CD4-positive, alpha-beta T cell treated with Interleukin-17A for 4 hours (primary cell): Measurements from ENCODE around the gene FAM221B.

Experiments
- DNase-seq: peaks from one replicate; pipeline ENCODE4 v3.0.0-alpha.2; 2020; ENCODE audit warnings: mixed read lengths

The FAM221B gene

DNA sequence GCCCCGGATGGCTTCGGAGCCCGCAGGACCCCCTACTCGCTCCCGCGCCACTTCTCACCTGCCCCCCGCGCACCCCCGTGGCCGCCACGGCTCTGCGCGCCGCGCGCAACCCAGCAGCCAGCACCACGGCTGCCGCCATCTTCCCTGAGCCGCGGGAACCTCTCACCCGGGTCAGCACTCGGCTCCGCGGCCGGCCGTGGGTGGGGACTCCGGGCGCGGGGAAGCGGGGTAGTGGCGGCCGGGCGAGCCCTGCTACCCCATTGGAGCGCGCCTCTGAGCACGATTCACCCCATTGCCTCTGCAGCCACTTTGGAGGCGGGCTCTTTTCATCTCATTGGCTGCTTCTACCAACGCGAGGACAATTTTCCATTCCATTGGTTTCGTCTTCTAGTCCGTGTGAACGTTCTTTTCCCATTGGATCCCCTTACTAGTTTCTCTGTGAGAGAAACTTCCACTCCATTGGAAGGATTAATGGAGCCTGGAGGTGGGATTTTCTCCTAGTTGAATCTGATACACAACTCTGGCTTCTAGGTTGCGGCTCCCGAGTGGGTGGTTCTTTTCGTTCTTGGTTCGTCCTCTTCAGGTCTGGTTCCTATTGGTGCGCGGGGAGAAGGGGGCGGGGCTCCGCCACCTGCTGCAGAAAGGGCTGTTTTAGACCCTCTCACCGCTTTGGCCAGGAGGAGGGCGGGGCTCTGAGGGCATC lies 13.5 kb downstream of the FAM221B start, which contains the start of gene HINT2:
Gene HINT2 (minus strand): TSS at position 202 of the 703 bp plus-strand sequence. CDS start 63 bp downstream, at position 139.
- DNase-seq: peak; percentile 98

DNA sequence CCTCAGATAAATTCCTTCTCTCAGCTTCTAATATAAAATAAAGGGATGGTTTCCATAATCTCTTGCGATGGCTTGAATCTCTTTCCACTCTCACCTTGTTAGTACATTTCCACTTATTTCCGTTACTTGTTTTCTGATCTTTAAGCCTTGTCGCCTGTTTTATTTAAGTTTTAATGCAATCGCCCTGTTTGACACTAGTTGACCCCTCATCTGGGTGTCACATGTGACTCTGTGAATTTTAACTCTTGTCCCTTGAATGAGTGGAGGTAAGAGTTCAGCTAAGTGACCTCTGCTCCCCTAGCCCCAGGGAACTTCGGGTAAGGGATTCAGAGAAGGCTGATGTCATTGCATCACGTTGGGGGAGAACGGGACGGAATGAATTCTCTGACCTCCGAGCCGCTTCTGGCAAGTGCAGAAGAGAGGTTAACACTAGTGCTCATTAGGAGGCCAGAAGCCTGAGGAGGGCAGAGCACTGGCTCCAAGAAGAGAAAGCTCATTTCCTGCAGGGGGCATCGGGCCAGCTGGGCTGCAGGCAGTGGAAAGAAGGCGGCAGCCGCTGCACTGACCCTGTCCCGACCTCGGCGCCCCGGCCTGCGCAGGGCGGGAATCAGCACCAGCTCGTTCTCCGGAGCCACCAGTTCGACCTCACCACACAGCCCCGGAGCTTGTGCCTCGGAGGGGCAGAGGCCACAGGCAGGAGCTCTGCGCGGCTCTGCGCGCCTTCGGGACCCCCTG lies 14.3 kb downstream of the FAM221B start:
- DNase-seq: peak; percentile 45

DNA sequence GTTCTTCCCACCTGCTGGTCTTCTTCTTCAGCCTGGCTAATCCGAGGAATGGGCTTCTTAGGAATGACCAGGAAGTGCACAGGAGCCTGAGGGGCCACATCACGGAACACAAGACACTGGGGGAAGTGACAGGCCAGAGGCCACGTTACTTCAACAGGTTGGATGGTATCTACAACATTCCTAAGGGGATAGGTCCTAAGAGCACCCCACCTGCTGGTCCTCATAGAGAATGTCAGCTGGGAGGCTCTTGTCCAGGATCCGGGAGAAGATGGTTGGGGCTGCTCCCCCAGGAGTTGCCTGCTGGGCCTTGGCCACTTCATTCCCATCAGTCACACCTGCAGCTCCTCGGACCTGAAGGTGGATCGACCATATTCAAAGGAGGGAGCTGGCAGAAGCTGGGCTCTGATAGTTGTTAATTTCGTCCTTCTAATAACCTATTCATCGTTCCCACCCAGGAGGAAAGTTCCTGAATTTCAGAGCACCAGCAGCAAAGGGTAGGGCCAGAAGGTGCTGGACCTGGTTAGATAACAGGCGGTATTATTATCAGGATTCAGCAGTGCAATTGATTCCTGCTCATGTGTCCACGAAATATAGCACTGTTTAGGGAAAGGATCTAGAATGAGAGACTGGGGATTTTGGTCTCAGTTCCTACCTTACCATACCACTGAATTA lies 15.0 kb downstream of the FAM221B start:
- DNase-seq: no peak

GRCh38 chr9:35812025-35812602 lies 16.4 kb downstream of the FAM221B start, which contains the start of gene SPAG8:
Gene SPAG8 (minus strand): TSS chr9:35812262. CDS start chr9:35812147, 115 bp downstream.
- peak; percentile 93 for DNase-seq

- no peak for DNase-seq
These were observed 17.0 kb downstream of the FAM221B start for GRCh38 chr9:35811381-35812024.

- no peak for DNase-seq
These were observed 18.4 kb downstream of the FAM221B start for GRCh38 chr9:35810122-35810521.

- no peak for DNase-seq
These were observed 20.1 kb downstream of the FAM221B start for GRCh38 chr9:35808433-35808832.

GRCh38 chr9:35806101-35806500 lies 22.4 kb downstream of the FAM221B start:
- no peak for DNase-seq

DNA sequence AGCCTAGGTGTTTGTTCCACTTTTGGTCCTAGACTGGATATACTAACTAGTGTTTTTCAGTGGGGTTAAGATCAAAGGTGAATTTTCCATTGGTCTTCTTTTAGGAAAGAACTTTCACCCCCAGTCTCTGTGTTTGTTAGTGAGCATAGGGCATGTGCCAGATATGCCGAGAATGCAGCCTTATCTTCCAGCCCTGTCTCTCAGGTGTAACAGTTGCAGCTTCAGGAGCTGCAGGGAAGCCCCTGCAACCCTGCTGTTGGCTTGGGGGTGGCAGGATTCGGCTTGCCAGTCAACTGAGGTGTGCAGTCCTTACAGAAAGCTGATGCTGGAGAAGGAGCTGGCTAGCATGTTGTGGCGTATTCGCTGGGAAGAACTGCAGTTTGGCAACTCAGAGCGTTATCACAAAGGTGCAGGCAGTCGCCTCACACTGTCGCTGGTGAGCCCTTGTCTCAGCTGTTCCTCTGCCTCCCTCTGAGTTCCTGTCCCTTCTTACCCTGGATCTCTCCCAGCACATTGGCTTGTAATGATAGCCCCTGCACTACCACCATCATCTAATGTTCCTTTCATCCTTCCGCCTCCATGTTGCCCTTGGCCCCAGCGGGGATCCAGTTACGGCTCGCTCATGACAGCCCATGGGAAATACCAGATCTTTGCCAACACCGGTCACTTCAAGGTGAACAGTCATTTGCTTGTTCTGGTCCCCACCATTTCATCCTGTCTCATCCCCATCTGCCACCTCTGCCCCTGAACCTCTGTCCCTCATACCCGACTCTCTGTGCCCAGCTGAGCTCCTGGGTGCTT lies 27.0 kb downstream of the FAM221B start:
- no peak for DNase-seq

GRCh38 chr9:35800530-35800929 lies 28.0 kb downstream of the FAM221B start:
- DNase-seq: no peak

- DNase-seq: peak; percentile 16
These were observed 29.7 kb downstream of the FAM221B start for GRCh38 chr9:35798658-35799374.

DNA sequence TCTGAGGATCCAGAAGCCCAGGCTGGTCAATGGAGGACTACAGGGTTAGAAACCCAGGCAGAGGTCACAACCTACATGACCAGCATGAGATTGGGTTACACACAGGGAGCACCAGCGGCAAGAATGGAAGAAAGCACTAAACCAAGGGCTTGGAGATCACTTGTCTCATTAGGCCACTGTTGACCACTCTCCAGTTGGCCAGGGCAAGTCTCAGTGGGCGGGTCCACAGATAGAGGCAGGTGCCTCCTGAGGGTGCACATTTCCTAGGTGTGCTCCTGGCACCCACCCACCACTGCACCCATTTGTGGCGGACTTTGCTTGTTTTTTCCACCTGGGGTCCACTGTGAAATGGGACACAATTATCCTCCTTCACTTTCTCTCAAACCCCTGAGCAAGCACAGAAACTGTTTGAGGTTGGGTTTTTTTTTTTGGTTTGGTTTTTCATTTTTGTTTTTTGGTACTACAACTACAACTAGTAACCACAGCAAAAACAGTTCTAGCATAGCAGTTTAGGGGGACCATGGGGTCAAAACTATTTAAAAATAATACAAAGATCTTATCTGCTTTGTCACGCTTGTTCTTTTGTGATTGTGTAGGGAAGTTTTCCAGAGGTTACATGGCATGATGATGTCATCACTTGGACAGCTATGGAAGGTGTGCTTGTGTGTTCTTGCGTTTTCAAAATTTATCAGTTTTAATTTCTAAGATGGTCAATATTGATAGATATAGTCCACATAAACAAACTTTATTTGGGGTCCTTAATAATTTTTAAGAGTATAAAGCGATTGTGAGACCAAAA lies 31.0 kb downstream of the FAM221B start:
- no peak for DNase-seq

DNA sequence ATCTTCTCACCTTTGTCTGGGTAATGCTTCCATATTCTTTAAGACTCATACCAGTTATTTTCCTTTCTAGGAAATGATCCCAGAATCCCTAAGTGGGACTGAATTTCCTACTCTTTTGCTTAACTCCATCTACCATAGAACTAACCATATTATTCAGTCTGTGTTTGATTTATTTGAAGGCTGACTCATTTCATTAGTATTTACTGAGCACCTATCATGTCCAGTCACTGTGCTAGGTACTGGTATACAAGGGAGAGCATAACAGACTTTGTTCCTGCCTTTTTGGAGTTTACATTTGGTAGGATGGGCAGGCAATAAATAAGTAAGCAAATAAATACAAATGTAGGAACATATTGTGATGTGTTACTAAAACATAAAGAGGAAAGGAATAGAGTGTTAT lies 32.8 kb downstream of the FAM221B start:
- no peak for DNase-seq

GRCh38 chr9:35793461-35793860 lies 35.1 kb downstream of the FAM221B start:
- DNase-seq: no peak

- no peak for DNase-seq
These were observed 35.7 kb downstream of the FAM221B start for GRCh38 chr9:35792826-35793225.

DNA sequence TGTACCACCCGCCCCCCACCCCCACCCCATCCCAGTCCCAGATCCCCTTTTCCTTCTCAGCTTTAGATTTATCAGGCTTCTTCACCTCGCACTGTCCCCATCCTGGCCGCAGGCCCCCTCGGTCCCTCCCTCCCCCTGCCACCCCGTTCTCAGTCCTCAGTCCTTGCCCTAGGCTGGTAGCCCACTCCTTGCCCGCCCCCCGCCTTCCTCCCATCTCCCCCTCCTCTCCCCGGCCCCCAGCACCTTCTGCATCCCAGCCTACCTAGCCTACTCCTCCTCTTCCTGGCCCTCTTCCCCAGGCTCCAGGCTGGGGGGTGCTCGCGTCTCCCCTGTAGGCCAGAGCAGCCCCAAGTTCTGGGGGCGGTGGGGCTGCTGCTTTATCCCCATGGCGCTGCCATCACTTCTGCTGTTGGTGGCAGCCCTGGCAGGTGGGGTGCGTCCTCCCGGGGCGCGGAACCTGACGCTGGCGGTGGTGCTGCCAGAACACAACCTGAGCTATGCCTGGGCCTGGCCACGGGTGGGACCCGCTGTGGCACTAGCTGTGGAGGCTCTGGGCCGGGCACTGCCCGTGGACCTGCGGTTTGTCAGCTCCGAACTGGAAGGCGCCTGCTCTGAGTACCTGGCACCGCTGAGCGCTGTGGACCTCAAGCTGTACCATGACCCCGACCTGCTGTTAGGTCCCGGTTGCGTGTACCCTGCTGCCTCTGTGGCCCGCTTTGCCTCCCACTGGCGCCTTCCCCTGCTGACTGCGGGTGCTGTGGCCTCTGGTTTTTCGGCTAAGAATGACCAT lies 36.3 kb downstream of the FAM221B start:
- no peak for DNase-seq

GRCh38 chr9:35791297-35791921 lies 37.1 kb downstream of the FAM221B start, which contains the start of gene NPR2:
Gene NPR2 (plus strand): TSS chr9:35791591. CDS start chr9:35792409, 818 bp downstream.
- DNase-seq: no peak

DNA sequence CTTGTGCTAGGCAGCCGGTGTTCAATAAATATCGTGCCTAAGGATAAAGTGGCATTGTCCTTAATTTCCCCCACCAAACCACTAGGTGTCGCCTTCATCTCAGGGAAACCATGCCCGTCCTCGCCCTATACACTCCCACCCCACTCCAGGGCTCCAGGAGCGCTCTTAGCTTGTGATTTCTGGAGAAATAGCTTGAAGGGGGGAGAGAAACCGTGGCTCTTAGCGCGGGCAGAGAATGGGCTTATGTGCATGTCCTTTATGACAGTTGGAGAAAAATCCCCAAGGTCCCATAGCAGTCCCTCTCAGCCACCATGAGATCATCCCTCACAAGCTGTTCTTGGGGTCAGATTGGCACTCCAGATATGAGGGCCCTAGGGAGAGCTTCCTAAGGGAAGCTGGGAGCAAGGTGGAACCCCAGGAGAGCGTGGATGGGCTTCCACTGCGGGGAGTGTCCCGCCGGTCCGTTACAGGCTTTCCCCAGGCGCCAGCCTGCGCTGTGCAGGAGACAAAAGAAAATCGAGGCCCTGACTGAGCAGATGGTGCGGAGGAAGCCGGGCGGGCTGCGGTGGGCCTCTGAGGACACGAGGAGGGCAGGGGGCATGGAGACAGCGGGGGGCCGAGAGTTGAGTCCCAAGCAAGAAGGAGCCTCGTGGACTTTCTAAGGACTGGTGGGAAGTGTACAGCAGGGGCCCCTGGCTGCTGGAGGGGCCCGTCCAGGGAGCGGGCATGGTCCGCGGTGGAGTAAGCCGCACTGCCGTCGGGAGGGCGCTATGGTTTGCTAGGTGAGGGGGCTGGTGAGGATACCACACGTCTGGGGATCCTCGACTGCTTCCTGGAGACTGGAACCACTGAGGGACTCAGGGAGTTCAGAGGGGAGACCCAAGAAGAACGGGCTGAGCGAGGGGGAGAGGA lies 37.9 kb downstream of the FAM221B start:
- DNase-seq: peak; percentile 70
